ENCODE measurements around the gene RAB4B.

DNA sequence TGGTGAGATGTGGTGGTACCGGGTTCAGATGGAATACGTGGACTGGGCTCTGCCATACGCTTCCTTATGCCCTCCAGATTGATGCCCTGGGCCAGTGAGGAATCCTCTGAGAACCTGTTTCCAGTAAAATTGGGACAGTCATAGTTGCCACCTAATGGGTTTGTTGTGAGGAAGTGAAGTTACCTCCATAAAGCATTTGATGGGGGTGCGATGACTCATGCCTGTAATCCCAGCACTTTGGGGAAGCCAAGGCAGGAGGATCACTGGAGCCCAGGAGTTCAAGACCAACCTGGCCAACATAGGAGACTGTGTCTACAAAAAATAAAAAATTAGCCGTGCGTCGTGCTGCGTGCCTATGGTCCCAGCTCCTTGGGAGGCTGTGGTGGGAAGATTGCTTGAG is 22.3 kb upstream of the RAB4B start:
- TF ChIP-seq, protein P1, sequence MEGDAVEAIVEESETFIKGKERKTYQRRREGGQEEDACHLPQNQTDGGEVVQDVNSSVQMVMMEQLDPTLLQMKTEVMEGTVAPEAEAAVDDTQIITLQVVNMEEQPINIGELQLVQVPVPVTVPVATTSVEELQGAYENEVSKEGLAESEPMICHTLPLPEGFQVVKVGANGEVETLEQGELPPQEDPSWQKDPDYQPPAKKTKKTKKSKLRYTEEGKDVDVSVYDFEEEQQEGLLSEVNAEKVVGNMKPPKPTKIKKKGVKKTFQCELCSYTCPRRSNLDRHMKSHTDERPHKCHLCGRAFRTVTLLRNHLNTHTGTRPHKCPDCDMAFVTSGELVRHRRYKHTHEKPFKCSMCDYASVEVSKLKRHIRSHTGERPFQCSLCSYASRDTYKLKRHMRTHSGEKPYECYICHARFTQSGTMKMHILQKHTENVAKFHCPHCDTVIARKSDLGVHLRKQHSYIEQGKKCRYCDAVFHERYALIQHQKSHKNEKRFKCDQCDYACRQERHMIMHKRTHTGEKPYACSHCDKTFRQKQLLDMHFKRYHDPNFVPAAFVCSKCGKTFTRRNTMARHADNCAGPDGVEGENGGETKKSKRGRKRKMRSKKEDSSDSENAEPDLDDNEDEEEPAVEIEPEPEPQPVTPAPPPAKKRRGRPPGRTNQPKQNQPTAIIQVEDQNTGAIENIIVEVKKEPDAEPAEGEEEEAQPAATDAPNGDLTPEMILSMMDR (IDR thresholded peaks at IDR 0.05): no peak
- TF ChIP-seq POLR2A (IDR thresholded peaks at IDR 0.05) (no peak), POLR2AphosphoS5 (IDR thresholded peaks at IDR 0.05) (no peak)
